ENCODE results near the gene DSCAM. TPM values are rescaled to one million over a fixed set of nuclear protein-coding genes. Genes with fewer than 3 reads are reported as not detected.

DSCAM gene
- total and polyA plus RNA-seq, 12 donors: under 0.01 to 0.11 (median 0.07) TPM; not detected in 5

DNA sequence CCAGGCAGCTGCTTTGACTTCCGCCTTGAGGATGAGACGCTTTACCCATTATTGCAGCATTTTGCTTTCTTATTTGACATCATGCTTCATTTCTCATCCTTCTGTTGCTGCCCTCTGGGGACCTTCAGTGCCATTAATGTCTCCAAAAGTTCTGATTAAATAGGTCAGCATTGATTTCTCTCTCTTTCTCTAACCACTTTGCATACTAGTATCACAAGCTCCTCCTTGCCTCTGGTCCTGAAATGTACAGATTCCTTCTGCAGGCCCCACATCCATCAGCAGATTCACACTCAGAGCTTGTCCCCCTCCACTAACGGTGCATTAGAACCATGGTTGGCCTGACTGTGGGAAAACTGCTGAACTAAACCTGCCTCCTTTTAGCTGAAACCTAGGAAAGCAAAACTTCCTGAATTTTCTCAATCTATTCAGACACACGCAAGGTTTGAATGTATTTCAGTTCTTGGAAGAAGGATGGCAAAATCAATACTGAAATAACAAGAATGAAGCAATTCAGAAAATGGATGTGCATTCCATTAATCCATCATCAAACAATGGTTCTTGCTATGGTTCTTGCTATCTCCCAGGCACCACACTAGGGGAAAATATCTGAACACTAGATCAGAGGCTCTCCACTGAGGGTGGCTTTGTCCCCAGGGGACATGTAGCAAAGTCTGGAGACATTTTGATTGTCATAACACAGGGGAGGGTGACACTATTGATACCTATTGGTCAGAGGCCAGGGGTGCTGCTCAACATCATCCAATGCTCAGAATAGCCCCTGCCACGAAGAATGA is 825.2 kb downstream of the DSCAM start:
- H3K4me1 ChIP-seq (replicated peaks in 1 of 2): no peaks in the 10 kb centered on the region
- no peak overlapping the region for H3K27ac ChIP-seq
- H3K27me3 ChIP-seq: no peaks in the 10 kb centered on the region
- H3K9me3 ChIP-seq (replicated peaks in 1 of 3): no peaks in the 10 kb centered on the region
- peak in 1 of 7 donors; percentile 9 for DNase-seq
- no peaks in the 10 kb centered on the region for H3K36me3 ChIP-seq (replicated peaks in 1 of 2)
- intact Hi-C loops (cut with DNase I): no loop called here
- H3K4me3 ChIP-seq: no peak overlapping the region
- TF ChIP-seq POLR2A (IDR thresholded peaks at IDR 0.05): no peak
- TF ChIP-seq, protein P1, sequence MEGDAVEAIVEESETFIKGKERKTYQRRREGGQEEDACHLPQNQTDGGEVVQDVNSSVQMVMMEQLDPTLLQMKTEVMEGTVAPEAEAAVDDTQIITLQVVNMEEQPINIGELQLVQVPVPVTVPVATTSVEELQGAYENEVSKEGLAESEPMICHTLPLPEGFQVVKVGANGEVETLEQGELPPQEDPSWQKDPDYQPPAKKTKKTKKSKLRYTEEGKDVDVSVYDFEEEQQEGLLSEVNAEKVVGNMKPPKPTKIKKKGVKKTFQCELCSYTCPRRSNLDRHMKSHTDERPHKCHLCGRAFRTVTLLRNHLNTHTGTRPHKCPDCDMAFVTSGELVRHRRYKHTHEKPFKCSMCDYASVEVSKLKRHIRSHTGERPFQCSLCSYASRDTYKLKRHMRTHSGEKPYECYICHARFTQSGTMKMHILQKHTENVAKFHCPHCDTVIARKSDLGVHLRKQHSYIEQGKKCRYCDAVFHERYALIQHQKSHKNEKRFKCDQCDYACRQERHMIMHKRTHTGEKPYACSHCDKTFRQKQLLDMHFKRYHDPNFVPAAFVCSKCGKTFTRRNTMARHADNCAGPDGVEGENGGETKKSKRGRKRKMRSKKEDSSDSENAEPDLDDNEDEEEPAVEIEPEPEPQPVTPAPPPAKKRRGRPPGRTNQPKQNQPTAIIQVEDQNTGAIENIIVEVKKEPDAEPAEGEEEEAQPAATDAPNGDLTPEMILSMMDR (IDR thresholded peaks at IDR 0.05): no peak
- WGBS, 4 donors: 78 to 90% (median 85%) methylated on average over 5 of the region's 5 CpGs

DNA sequence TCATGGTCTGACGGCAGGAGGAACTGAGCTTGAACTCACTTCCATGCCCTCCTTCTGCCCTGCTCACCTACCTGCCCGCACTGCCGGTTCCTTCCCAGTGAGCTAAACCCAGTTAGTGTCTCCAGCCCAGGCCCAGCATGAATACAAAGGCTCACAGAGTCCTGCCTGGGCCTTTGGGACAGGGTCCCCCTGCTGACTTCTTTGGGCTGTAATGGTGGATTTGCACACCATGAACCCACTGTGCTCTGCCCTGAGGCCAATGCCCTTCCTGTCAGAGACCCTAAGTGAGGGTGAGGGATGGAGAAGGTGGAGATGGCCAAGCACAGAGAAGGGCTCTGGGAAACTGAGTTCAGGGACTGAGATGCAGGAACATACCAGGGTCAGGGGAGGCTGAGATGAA is 826.3 kb downstream of the DSCAM start:
- WGBS, 4 donors: 93 to 100% (median 94%) methylated on average over 3 of the region's 3 CpGs
- intact Hi-C loops (cut with DNase I): no loop called here

DNA sequence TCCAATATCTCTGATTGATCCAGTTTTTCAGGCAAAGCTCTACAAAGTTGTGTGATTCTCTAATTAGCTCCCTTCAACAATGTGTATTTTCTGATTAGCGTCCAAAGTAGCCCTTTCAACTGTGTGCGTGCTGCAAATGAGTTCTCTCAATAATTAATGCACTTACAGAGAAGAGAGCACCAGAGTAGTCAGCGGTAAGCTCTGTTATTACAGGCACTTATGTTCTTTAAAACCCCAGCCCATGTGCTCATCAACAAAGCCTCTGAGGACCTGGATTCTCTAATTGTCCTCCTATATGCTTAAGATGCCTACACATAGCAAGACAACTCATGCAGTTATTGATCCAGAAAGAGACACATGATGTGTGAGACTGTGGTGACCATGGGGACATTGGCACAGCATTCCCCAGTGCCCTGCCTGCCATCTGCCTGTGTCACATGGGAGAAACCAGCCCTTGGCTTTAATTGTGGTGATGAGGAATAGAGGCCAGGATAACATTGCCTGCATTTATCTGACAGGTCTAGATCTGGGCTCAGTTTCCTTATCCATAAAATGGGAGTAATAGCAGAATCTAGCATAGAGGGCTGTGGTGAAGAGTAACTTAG is 828.0 kb downstream of the DSCAM start:
- Histone ChIP-seq H3K27me3 (no peaks in the 10 kb centered on the region), H3K4me3 (no peak overlapping the region), H3K27ac (no peak overlapping the region), H3K36me3 (replicated peaks in 1 of 2) (no peaks in the 10 kb centered on the region), H3K9me3 (replicated peaks in 1 of 3) (no peaks in the 10 kb centered on the region), H3K4me1 (replicated peaks in 1 of 2) (no peaks in the 10 kb centered on the region)
- 87 to 95% (median 91%) methylated on average over 3 of the region's 3 CpGs for WGBS, 4 donors
- DNase-seq: peak in 1 of 7 donors; percentile 10
- TF ChIP-seq POLR2A (IDR thresholded peaks at IDR 0.05): no peak
- TF ChIP-seq, protein P1 (IDR thresholded peaks at IDR 0.05): no peak
- intact Hi-C loops (cut with DNase I): no loop called here

More for the DNA sequence above, 826.3 kb downstream of the DSCAM start:
- TF ChIP-seq POLR2A (IDR thresholded peaks at IDR 0.05): no peak
- TF ChIP-seq, protein P1 (IDR thresholded peaks at IDR 0.05): no peak
- Histone ChIP-seq H3K9me3 (replicated peaks in 1 of 3) (no peaks in the 10 kb centered on the region), H3K27ac (no peak overlapping the region), H3K27me3 (no peaks in the 10 kb centered on the region), H3K4me1 (replicated peaks in 1 of 2) (no peaks in the 10 kb centered on the region), H3K36me3 (replicated peaks in 1 of 2) (no peaks in the 10 kb centered on the region), H3K4me3 (no peak overlapping the region)
- peak in 1 of 7 donors; percentile 18 for DNase-seq

DNA sequence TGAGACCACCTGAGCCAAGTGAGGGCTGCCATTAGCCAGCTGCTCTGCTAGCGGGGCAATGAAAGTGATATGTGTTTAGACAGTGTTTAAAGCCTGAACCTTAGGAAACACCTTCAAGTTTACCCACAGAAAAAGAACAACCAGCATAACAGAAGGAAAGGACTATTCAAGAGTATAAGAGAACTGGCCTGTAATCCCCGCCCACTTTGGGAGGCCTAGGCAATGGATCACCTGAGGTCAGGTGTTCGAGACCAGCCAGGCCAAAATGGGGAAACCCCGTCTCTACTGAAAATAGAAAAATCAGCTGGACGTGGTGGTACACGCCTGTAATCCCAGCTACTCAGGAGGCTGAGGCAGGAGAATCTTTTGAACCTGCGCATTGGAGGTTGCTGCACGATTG is 830.3 kb downstream of the DSCAM start:
- 92 to 97% (median 94%) methylated on average over 8 of the region's 8 CpGs for WGBS, 4 donors
- intact Hi-C loops (cut with DNase I): no loop called here

More for the DNA sequence above, 830.3 kb downstream of the DSCAM start:
- peak in 1 of 7 donors; percentile 13 for DNase-seq
- H3K4me1 ChIP-seq (replicated peaks in 1 of 2): no peaks in the 10 kb centered on the region
- no peak overlapping the region for H3K27ac ChIP-seq
- H3K36me3 ChIP-seq (replicated peaks in 1 of 2): no peaks in the 10 kb centered on the region
- H3K27me3 ChIP-seq: no peaks in the 10 kb centered on the region
- TF ChIP-seq, protein P1 (IDR thresholded peaks at IDR 0.05): no peak
- TF ChIP-seq POLR2A (IDR thresholded peaks at IDR 0.05): no peak
- H3K4me3 ChIP-seq: no peak overlapping the region
- H3K9me3 ChIP-seq (replicated peaks in 1 of 3): no peaks in the 10 kb centered on the region
